ENCODE measurements around the gene PPIE. TPM values are rescaled to one million over a fixed set of nuclear protein-coding genes. Genes with fewer than 3 reads are reported as not detected.

The PPIE gene
- total and polyA plus RNA-seq, 2 experiments from 2014 or later = 27.8 to 51.9 TPM

DNA sequence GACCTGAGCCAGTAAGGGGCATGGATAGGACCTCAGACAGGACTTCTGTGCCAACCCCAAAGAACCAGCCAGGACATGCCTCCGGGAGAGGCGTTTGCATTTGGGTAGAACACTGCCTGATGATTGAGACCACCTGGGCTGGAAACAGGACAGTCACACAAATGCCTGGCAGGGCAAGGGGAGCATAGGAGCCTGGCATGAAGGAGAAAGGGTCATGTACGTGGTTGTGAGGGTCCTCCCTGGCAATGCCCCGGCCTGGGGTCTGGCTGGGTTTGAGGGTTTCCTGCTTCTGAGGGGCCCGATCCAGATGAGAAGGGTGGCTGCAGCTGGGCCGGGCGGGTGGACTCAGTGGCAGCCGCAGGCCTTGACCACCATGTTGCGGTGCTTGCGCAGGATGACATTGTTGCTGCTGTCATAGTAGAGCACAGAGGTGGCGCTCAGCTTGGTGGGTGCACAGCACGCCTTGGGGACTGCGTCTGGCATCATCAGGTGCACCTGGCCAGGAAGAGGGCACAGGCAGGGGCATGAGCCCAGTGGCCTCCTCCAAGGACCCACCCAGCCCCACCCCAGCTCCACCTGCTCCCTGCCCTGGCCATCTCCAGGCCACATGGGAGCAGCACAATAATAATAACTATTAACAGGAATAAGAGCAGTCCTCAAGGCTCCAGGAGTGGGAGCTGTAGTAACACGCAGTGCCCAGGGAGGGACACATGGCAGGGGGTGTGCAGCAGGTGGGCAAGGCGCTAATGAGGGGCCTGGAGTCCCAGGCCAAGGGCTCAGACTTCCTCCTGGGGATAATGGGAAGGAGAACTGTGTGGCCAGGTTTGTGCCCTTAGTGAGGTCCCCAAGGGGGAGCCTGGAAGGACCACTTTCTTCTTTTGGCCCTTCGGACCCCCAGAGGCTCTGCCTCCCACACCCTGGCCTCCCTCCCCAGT, 21.7 kb downstream of the PPIE start (continued):
- TF ChIP-seq JUNB (IDR thresholded peaks at IDR 0.05; ENCODE audit: unreplicated experiment) = no peak
- no peak for TF ChIP-seq STAT1 (IDR thresholded peaks at IDR 0.05; ENCODE audit: unreplicated experiment)
- TF ChIP-seq POLR2AphosphoS5 (IDR thresholded peaks at IDR 0.05; ENCODE audit: low read depth) = no peak
- TF ChIP-seq NANOG (IDR thresholded peaks at IDR 0.05; ENCODE audit: borderline replicate concordance) = no peak

DNA sequence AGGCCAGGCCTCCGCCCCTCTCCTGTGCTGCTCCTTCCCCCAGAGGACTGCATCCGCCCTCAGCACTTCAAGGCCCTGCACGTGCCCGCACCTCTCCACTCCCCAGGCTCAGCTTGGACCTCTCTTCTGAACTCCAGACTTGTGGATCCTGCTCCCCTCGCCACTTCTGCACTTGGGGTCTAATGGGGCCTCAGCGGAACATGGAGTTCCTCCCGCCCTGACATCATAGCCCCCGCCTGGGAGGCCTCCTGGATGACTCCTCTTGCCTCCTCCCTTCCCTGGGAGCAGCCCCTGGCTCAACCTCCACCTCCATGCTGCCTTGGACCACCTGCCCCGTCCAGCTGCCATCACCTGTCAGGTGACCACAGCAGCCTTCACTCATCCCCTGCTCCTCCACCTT, 22.3 kb downstream of the PPIE start:
- Mint-ChIP-seq H3K9me3 (peaks cover 15% of the 10 kb centered on the region; the same call in 2 of the 3 replicates), H3K27ac (no peak overlapping the region), H3K27me3 (ENCODE audit: insufficient read depth, low read depth, poor library complexity) (peaks cover 3% of the 10 kb centered on the region), H3K4me1 (no peaks in the 10 kb centered on the region; the same call in 2 of the 3 replicates), H3K36me3 (ENCODE audit: low read depth) (peaks cover 31% of the 10 kb centered on the region), H3K4me3 (no peak overlapping the region)
- Histone ChIP-seq H2AFZ (no peak overlapping the region), H3K36me3 (ENCODE audit: insufficient read depth) (no peaks in the 10 kb centered on the region), H3K27me3 (ENCODE audit: insufficient read depth) (no peaks in the 10 kb centered on the region), H4K20me1 (replicated peaks; ENCODE audit: insufficient read depth) (no peaks in the 10 kb centered on the region), H3K4me1 (ENCODE audit: insufficient read depth) (no peaks in the 10 kb centered on the region), H3K4me2 (no peak overlapping the region), H3K9me2 (ENCODE audit: insufficient read depth) (no peaks in the 10 kb centered on the region), H3K4me3 (no peak overlapping the region), H3F3A (replicated peaks; ENCODE audit: low read depth) (no peaks in the 10 kb centered on the region), H3K27ac (ENCODE audit: low read depth) (no peak overlapping the region), H3K79me2 (replicated peaks; ENCODE audit: insufficient read depth) (no peaks in the 10 kb centered on the region)
- no peak for ATAC-seq
- DNase-seq (ENCODE audit: low spot score) = no peak
- TF ChIP-seq, protein P1, sequence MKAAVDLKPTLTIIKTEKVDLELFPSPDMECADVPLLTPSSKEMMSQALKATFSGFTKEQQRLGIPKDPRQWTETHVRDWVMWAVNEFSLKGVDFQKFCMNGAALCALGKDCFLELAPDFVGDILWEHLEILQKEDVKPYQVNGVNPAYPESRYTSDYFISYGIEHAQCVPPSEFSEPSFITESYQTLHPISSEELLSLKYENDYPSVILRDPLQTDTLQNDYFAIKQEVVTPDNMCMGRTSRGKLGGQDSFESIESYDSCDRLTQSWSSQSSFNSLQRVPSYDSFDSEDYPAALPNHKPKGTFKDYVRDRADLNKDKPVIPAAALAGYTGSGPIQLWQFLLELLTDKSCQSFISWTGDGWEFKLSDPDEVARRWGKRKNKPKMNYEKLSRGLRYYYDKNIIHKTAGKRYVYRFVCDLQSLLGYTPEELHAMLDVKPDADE (IDR thresholded peaks at IDR 0.05) = no peak
- TF ChIP-seq STAT1 (IDR thresholded peaks at IDR 0.05; ENCODE audit: unreplicated experiment) = no peak
- no peak for TF ChIP-seq NANOG (IDR thresholded peaks at IDR 0.05; ENCODE audit: borderline replicate concordance)
- TF ChIP-seq, protein P2, sequence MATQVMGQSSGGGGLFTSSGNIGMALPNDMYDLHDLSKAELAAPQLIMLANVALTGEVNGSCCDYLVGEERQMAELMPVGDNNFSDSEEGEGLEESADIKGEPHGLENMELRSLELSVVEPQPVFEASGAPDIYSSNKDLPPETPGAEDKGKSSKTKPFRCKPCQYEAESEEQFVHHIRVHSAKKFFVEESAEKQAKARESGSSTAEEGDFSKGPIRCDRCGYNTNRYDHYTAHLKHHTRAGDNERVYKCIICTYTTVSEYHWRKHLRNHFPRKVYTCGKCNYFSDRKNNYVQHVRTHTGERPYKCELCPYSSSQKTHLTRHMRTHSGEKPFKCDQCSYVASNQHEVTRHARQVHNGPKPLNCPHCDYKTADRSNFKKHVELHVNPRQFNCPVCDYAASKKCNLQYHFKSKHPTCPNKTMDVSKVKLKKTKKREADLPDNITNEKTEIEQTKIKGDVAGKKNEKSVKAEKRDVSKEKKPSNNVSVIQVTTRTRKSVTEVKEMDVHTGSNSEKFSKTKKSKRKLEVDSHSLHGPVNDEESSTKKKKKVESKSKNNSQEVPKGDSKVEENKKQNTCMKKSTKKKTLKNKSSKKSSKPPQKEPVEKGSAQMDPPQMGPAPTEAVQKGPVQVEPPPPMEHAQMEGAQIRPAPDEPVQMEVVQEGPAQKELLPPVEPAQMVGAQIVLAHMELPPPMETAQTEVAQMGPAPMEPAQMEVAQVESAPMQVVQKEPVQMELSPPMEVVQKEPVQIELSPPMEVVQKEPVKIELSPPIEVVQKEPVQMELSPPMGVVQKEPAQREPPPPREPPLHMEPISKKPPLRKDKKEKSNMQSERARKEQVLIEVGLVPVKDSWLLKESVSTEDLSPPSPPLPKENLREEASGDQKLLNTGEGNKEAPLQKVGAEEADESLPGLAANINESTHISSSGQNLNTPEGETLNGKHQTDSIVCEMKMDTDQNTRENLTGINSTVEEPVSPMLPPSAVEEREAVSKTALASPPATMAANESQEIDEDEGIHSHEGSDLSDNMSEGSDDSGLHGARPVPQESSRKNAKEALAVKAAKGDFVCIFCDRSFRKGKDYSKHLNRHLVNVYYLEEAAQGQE (IDR thresholded peaks at IDR 0.05; ENCODE audit: unreplicated experiment) = no peak
- no peak for TF ChIP-seq ZNF114 (CRISPR knock-in tag; IDR thresholded peaks at IDR 0.05)
